ENCODE data around the gene CCDC93.

CCDC93 gene

GRCh38 chr2:117984208-117984607, 29.7 kb downstream of the CCDC93 start:
- no peak for DNase-seq

DNA sequence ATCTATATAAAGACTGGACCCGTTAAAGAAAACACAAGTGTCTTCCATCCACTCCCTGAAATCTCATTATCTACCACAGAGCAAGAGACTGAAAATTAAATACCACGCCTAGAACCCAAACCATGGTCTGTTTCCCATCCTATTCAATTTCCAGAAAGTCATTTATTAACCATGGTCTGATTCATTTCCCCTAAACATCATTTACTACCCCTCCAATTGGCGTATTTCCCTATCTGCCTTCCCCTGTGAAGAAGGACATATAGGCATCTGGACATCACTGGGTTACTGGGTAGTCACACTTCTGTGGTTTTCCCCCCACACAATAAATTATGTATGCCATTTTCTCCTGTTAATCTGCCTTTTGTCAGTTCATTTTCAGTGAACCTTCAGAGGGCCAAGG, 30.8 kb downstream of the CCDC93 start:
- no peak for DNase-seq

GRCh38 chr2:117982376-117983033, 31.4 kb downstream of the CCDC93 start:
- no peak for DNase-seq

DNA sequence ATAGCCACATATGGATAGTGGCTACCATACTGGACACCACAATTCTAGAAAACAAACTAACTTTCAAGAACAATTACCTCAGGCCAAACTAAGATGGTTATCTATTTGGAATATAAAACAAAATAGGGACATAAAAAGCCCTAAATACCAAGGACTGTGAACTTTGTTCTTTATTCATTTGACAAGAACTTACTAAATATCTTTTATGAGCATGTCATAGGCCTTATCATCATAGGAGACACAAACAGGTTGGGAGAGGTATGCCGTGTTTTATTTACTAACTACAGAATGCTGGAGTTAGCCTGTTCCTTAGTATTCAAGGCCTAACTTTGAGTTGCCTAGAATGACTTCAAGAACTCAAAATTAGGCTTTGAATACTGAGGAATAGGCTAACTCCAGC, 32.1 kb downstream of the CCDC93 start:
- no peak for DNase-seq

DNA sequence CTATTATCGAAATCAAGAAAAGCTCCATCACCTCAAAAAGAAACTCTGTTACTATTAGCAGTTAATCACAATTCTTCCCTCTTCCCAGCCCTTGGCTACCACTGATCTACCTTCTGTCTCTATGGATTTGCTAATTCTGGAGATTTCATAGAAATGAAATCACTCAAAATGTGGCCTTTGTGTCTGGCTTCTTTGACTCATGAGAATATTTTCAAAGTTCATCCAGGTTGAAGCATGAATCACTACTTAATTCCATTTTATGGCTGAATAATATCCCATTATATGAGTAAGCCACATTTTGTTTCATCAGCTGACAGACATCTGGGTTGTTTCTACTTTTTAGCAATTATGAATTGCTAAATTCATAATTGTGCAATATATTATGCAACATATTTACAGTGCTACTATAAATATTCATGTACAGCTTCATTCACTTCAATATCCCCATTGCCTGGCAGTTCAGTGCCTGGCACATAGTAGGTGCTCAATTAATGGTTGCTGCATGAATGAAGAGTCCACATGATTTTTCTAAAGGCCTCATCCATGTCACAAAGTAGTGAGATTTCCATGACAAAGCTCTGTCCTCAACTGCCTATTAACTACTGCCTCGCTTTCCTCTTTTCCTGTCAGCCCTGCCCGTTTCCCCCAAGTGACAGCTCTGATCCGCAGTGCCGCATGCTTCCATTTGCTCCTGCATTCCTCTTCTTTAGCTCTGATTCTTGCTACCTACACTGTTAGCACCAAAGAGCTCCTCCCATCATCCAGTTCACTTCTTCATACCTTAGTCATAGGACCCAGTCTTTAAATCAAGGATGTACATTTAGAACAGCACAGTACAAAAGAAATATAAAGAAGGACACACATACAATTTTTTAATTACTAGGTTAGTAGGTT, 32.8 kb downstream of the CCDC93 start:
- no peak for DNase-seq

DNA sequence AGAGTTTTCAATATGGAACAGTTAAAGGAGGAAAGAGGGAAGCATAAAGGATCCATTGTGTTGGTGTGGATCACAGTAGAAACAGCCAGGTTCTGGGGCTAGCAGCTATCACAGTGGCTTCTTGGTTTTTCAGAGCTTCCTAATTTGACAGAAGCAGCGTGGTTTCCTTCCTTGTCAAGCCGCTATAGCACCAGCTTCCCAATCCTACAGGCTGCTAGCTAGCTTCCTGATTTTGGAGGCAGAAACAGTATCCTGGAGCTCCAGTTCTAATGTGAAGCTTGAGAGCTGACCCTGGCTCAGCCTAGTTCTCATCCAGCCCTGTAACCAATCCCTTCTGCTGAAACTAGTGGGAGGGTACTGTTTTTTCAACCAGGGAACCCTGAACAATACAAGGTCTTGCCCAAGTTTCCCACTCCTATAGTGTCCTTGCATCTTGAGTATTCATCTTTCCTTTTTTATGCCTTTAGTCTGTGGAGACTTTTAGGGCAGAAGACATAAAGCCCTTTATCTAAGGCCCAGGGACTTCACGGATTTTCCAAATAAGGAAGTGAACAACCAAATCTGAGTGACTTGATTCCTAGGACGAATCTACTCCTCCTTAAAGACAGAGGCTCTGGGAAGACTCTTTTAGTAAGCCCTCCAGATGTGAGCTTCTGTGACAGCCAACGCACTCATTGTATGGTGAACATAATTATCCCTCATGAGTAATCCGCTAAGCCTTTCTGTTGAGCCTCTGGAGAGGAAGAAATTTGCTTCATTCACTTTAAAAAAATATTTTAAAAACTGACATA, 33.8 kb downstream of the CCDC93 start:
- no peak for DNase-seq

- no peak for DNase-seq
Measured at GRCh38 chr2:117977696-117978095, 36.2 kb downstream of the CCDC93 start.

DNA sequence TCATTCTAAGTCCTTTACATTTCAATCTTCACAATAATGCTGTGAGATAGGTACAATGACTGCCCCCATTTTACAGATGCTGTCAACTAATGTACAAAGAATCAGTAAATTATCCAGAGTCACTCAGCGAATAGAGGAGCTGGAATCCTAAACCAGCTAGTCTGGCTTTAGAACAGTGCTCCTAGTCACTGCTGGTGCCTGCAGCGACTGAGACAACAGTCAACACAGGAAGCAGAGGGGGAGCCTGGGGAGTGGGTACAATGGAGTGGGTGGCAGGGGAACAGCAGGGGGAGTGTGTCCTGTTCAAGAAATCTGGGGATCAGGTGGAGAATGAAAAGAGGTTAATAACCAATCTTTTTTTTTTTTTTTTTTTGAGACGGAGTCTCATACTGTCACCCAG, 37.3 kb downstream of the CCDC93 start:
- no peak for DNase-seq

DNA sequence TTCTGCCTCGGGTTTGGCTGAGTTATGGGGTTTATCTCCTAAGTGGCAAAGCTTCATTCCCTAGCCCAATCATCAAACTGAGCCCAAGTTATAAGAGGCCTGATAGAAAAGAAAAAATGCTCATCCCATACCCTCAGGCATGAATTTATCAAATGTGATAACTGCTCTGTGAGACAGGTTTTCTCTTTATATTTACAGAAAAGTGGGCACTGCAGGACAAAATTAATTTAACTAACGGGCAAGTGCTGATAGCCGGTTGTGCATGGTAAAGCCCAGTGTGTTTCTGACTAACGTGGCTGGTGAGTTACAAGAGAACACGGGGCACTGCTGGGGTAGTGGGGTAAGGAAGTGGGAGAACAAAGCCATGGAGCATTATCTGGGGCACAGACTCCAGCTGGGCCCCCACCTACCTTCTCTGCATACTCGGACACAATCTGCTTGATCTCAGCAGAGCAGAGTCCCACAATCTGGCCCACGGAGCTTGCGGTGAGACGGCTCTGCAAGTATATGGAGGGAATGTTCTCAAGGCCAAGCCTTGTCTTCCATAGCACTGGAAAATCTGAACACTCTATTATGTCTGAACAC, 40.3 kb downstream of the CCDC93 start:
- DNase-seq: no peak

GRCh38 chr2:117972476-117973123, 41.3 kb downstream of the CCDC93 start:
- DNase-seq: no peak

DNA sequence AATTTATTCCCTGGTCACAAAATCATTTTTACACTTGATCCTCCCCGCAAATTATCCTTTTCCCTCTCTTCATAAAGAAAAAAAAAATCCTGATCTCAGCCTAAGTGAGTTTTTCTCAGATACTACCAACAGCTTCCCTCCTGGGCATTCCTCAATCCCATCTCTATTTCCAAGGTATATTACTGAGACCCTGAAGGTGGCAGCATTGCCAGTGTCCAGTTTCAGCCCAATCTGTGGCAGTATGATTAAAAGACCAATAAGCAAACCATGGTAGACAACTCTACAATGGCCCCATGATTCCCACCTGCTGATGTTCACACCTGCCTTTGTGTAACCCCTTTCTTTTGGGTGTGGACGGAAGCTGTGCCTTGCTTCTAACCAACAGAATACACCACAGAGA, 45.1 kb downstream of the CCDC93 start:
- no peak for DNase-seq

- no peak for DNase-seq
Measured at GRCh38 chr2:117967977-117968718, 45.7 kb downstream of the CCDC93 start.

GRCh38 chr2:117963446-117963845, 50.4 kb downstream of the CCDC93 start:
- DNase-seq: no peak

DNA sequence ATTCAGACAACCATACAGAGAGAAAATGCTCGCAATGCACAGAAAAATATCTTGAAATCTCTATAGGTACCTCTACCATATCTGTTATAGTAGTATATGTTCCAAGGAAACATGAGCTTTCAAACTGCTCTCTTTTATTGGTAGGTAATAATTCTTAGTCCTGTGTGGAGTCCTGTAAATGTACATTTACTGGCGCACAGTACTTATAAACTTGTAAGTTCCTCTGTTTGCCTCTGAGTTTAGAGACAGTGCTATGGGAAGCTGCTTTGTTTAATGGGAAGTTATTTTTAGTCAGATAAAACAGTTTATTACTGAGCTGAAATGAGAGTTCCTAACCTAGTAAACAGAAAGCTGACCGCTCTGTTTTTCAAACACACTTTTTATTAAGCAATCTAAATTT, 52.7 kb downstream of the CCDC93 start:
- no peak for DNase-seq

- DNase-seq: no peak
Measured at GRCh38 chr2:117960231-117960630, 53.6 kb downstream of the CCDC93 start.

DNA sequence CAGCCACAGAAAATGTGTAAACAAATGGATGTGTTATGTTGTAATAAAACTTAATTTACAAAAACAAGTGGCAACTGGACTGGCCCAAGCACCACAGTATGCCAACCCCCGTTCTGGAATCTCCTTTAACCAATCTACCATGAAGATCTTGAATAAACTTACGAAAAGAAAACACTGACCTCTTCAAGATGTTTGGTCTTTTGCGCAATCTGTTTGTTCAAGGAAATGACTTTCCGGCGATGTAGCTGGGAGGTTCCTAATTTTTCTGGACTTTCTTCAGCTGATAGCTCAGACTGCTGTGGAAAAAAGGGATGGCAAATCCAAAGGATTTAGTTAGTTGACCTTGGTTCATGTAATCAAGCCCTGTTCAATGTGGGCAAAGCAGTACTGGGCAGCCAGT, 55.7 kb downstream of the CCDC93 start:
- no peak for DNase-seq

DNA sequence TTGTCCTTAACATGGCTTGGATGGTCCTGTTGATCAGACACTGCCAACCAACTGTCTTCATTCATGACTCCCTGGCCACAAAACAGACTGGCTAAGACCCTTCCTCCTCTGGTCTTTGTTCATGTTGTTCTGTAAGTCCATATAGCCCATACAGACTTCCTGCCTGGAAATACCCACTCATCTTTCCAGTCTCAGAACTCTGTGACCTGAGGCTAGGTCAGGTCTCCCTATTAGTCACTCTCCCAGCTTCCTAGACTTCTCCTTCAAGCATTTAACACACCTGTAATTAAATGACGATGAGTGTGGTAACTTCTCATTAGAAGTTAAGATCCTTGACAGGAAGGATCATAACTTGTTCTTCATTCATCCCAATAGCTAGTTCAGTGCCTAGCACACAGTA, 56.3 kb downstream of the CCDC93 start:
- no peak for DNase-seq

- no peak for DNase-seq
Measured at GRCh38 chr2:117956036-117956796, 57.7 kb downstream of the CCDC93 start.

DNA sequence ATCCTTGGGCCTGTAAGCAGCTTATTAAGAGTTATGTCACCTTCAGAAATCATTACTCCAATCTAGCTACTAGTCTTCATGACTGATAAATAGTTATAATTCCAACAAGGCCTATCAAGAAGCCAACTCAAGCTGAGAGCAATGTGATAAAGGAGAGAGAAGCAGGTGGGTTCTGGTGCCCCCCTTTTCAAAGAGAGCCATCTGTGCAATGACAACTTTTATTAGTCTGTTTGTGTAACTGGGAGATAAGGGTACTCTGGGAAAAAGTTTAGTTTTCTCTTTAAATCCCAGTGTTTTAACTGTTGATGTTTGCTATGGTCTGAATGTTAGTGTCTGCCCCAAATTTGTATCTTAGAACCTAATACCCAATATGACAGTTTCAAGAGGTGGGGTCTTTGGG, 60.6 kb downstream of the CCDC93 start:
- no peak for DNase-seq

GRCh38 chr2:117952701-117953100, 61.2 kb downstream of the CCDC93 start:
- DNase-seq: no peak

GRCh38 chr2:117952228-117952627, 61.6 kb downstream of the CCDC93 start:
- peak; percentile 37 for DNase-seq
